Measurements from ENCODE around the gene CEBPZ. TPM values are rescaled to one million over a fixed set of nuclear protein-coding genes. Genes with fewer than 3 reads are reported as not detected.

Gene CEBPZ
- total RNA-seq, 2 experiments from 2014 or later, result 81.8 to 107 TPM

Other genes starting within 250 kb of the CEBPZ start
- gene HEATR5B, start 147.2 kb downstream of the CEBPZ start, total RNA-seq, result 10 to 100 TPM; 15.2 TPM
- 10 to 100 TPM in 1 of 2 experiments, 1 to 10 TPM in 1; 9.6 to 10.0 TPM for gene GPATCH11, start 147.1 kb downstream of the CEBPZ start, total RNA-seq
- gene EIF2AK2, start 74.6 kb downstream of the CEBPZ start, total RNA-seq, result 10 to 100 TPM; 66.4 to 70.6 TPM
- not detected for gene SULT6B1, start 42.9 kb downstream of the CEBPZ start, total RNA-seq
- gene CEBPZOS, start 35.1 kb downstream of the CEBPZ start, total RNA-seq, result 10 to 100 TPM; 46.6 to 49.8 TPM
- 10 to 100 TPM; 20.8 to 22.9 TPM for gene NDUFAF7, start 62 bp upstream of the CEBPZ start, total RNA-seq
- 10 to 100 TPM; 17.4 to 22.8 TPM for gene PRKD3, start 93.2 kb upstream of the CEBPZ start, total RNA-seq
- under 1 TPM; 0.51 to 0.64 TPM for gene QPCT, start 113.0 kb upstream of the CEBPZ start, total RNA-seq

Data from activated CD4-positive, alpha-beta T cell treated with anti-CD3 and anti-CD28 coated beads for 36 hours (primary cell).